ENCODE data around the gene ELF4.
A peak's percentile ranks its signal among the peaks of the same experiment; 100 is the strongest.

The ELF4 gene

DNA sequence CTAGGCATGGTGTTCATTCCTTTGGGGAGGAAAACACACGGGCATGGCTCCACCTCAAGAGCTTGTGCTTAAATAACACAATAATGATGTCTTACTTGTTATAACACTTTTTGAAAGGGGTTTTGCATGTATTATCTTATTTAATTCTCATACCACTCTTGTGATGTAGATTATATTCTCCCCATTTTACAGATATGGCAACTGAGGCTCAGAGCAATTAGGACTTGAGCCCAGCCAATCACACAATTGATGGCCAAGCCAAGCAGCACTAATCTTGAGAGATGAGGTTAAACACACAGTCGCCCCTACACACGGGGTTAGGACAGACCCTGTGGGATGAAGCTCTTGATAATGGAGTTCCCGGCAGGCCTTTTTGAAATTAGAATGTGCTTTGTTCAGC is 82.7 kb downstream of the ELF4 start:
- Histone ChIP-seq H3K4me1 (ENCODE audit: control insufficient read depth in 1 of 2, insufficient read depth in 2 of 2, low read length in 2 of 2) (peaks cover 1 to 2% of the 10 kb centered on the region in 2 experiments), H3K4ac (ENCODE audit: low read depth, low read length) (no peak overlapping the region), H2BK120ac (ENCODE audit: insufficient read depth, low read length, poor library complexity) (no peak overlapping the region), H3K9ac (ENCODE audit: low read length) (no peak overlapping the region), H2BK12ac (ENCODE audit: low read length) (no peak overlapping the region), H3K14ac (ENCODE audit: low read length) (no peak overlapping the region), H2BK5ac (ENCODE audit: low read depth, low read length, poor library complexity) (no peak overlapping the region), H2AK5ac (ENCODE audit: low read length) (no peak overlapping the region), H3K4me3 (ENCODE audit: low read depth, low read length) (no peak overlapping the region), H3K18ac (ENCODE audit: low read length) (no peak overlapping the region), H3K23ac (ENCODE audit: low read length) (no peak overlapping the region), H4K12ac (ENCODE audit: low read depth, low read length) (no peak overlapping the region), H3K4me2 (ENCODE audit: low read length) (no peak overlapping the region), H4K8ac (ENCODE audit: low read depth, low read length) (no peak overlapping the region), H4K91ac (ENCODE audit: low read depth, low read length) (no peak overlapping the region), H3K9me3 (ENCODE audit: insufficient read depth, low read depth, low read length) (no peaks in the 10 kb centered on the region), H2AFZ (ENCODE audit: insufficient read depth, low read length, poor library complexity) (no peak overlapping the region), H3K27ac (ENCODE audit: low read depth, low read length) (no peak overlapping the region), H3K79me1 (ENCODE audit: low read length) (no peaks in the 10 kb centered on the region), H3K27me3 (ENCODE audit: insufficient read depth, low read length) (no peaks in the 10 kb centered on the region), H3K36me3 (ENCODE audit: control insufficient read depth in 1 of 2, insufficient read depth in 2 of 2, low read length in 2 of 2) (peaks cover 42 to 55% of the 10 kb centered on the region in 2 experiments), H3K79me2 (ENCODE audit: control insufficient read depth, insufficient read depth, low read length, poor library complexity) (no peaks in the 10 kb centered on the region)
- DNase-seq: no peak
- WGBS (ENCODE audit: extremely low coverage, insufficient coverage, insufficient read length): no CpG with 5 or more reads among the region's 4 CpGs

DNA sequence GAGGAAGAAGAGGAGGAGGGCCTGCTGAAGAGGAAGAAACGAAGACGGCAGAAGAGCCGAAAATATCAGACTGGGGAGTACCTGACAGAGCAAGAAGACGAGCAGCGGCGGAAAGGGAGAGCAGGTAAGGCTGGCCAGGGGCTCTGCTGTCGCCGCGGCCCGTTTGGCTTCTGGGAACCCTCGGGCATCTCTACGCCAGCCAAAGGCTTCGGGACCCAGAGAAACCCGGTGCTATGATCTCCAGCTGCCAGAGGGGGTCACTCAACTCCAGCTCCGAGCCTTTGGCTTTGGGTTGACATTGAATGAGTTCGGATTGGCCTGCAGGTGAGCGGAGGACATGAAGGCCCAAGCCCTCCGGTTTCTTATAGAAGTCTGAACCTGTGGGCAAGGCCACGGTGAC is 85.0 kb downstream of the ELF4 start:
- H2BK12ac ChIP-seq (ENCODE audit: low read length): no peak overlapping the region
- peaks cover 1 to 2% of the 10 kb centered on the region in 2 experiments for H3K4me1 ChIP-seq (ENCODE audit: control insufficient read depth in 1 of 2, insufficient read depth in 2 of 2, low read length in 2 of 2)
- H3K4me3 ChIP-seq (ENCODE audit: low read depth, low read length): no peak overlapping the region
- H3K36me3 ChIP-seq (ENCODE audit: control insufficient read depth in 1 of 2, insufficient read depth in 2 of 2, low read length in 2 of 2): peaks cover 39 to 63% of the 10 kb centered on the region in 2 experiments
- no peak overlapping the region for H3K14ac ChIP-seq (ENCODE audit: low read length)
- no peak overlapping the region for H3K4me2 ChIP-seq (ENCODE audit: low read length)
- no peak overlapping the region for H3K18ac ChIP-seq (ENCODE audit: low read length)
- no peak overlapping the region for H2BK120ac ChIP-seq (ENCODE audit: insufficient read depth, low read length, poor library complexity)
- H2AK5ac ChIP-seq (ENCODE audit: low read length): no peak overlapping the region
- no peak overlapping the region for H3K23ac ChIP-seq (ENCODE audit: low read length)
- H3K4ac ChIP-seq (ENCODE audit: low read depth, low read length): no peak overlapping the region
- H3K27ac ChIP-seq (ENCODE audit: low read depth, low read length): no peak overlapping the region
- WGBS (ENCODE audit: extremely low coverage, insufficient coverage, insufficient read length): no CpG with 5 or more reads among the region's 19 CpGs
- no peaks in the 10 kb centered on the region for H3K9me3 ChIP-seq (ENCODE audit: insufficient read depth, low read depth, low read length)
- H2BK5ac ChIP-seq (ENCODE audit: low read depth, low read length, poor library complexity): no peak overlapping the region
- H4K12ac ChIP-seq (ENCODE audit: low read depth, low read length): no peak overlapping the region
- H2AFZ ChIP-seq (ENCODE audit: insufficient read depth, low read length, poor library complexity): no peak overlapping the region
- H3K79me1 ChIP-seq (ENCODE audit: low read length): no peaks in the 10 kb centered on the region
- H4K91ac ChIP-seq (ENCODE audit: low read depth, low read length): no peak overlapping the region
- H3K79me2 ChIP-seq (ENCODE audit: control insufficient read depth, insufficient read depth, low read length, poor library complexity): no peaks in the 10 kb centered on the region
- no peaks in the 10 kb centered on the region for H3K27me3 ChIP-seq (ENCODE audit: insufficient read depth, low read length)
- H3K9ac ChIP-seq (ENCODE audit: low read length): no peak overlapping the region
- H4K8ac ChIP-seq (ENCODE audit: low read depth, low read length): no peak overlapping the region
- peak; percentile 10 to 56 for DNase-seq

DNA sequence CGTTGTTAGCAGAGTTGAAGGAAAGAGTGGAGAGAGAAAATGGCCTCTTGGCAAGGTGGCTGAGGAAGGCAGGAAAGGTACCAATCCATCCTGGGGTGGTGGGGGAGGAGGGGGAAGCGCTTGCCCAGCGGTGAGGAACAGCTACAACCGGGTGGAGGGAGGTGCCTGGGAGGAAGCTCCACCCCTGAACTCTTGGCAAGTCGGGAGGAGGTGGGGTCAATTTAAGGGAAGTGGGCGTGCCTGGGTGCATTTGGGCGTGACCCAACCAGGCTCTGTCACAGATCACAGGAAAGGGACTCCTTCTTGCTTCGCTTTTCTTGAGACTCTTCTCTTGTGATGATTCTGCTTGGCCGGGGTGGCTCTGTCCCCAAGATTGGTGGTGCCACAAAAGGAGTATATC is 86.2 kb downstream of the ELF4 start:
- Histone ChIP-seq H4K91ac (ENCODE audit: low read depth, low read length) (no peak overlapping the region), H4K12ac (ENCODE audit: low read depth, low read length) (no peak overlapping the region), H3K27ac (ENCODE audit: low read depth, low read length) (no peak overlapping the region), H3K4ac (ENCODE audit: low read depth, low read length) (no peak overlapping the region), H3K4me3 (ENCODE audit: low read depth, low read length) (no peak overlapping the region), H2AK5ac (ENCODE audit: low read length) (no peak overlapping the region), H3K27me3 (ENCODE audit: insufficient read depth, low read length) (no peaks in the 10 kb centered on the region), H3K9me3 (ENCODE audit: insufficient read depth, low read depth, low read length) (no peaks in the 10 kb centered on the region), H3K9ac (ENCODE audit: low read length) (no peak overlapping the region), H3K23ac (ENCODE audit: low read length) (no peak overlapping the region), H3K79me2 (ENCODE audit: control insufficient read depth, insufficient read depth, low read length, poor library complexity) (no peaks in the 10 kb centered on the region), H3K18ac (ENCODE audit: low read length) (no peak overlapping the region), H2BK12ac (ENCODE audit: low read length) (no peak overlapping the region), H2BK5ac (ENCODE audit: low read depth, low read length, poor library complexity) (no peak overlapping the region), H2BK120ac (ENCODE audit: insufficient read depth, low read length, poor library complexity) (no peak overlapping the region), H3K14ac (ENCODE audit: low read length) (no peak overlapping the region), H4K8ac (ENCODE audit: low read depth, low read length) (no peak overlapping the region), H3K79me1 (ENCODE audit: low read length) (no peaks in the 10 kb centered on the region), H3K4me1 (ENCODE audit: control insufficient read depth in 1 of 2, insufficient read depth in 2 of 2, low read length in 2 of 2) (peaks cover 1 to 2% of the 10 kb centered on the region in 2 experiments), H2AFZ (ENCODE audit: insufficient read depth, low read length, poor library complexity) (no peak overlapping the region), H3K4me2 (ENCODE audit: low read length) (no peak overlapping the region), H3K36me3 (ENCODE audit: control insufficient read depth in 1 of 2, insufficient read depth in 2 of 2, low read length in 2 of 2) (peaks cover 36 to 57% of the 10 kb centered on the region in 2 experiments)
- peak; percentile 36 to 57 for DNase-seq
- WGBS (ENCODE audit: extremely low coverage, insufficient coverage, insufficient read length): no CpG with 5 or more reads among the region's 9 CpGs

DNA sequence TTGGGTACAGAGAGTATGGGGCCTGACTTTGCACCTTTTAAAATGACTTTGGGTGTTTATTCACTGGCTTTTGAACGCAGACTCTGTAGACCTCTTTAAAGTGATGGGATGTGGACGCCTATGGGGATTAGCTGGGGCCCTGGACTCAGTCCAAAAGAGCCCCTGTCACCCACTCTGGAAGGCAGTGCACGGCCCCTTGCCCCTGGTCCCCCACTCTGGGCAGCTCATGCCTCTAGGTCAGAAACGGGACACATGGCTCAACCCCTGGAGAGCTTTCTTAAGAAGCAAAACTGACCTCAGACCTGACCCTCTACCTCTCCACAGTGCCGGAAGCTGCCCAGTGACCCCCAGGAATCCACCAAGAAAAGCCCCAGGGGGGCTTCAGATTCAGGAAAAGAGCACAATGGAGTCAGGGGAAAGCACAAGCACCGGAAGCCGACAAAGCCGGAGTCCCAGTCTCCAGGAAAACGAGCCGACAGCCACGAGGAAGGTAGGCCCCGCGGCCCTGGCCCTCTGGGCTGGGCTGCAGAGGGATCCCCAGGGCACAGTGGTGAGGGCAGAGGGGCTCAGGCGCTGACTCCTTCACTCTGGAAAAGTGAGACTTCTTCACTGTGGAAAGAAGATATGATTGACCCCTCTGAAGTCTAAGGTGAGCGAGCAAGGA is 89.5 kb downstream of the ELF4 start:
- no peaks in the 10 kb centered on the region for H3K27me3 ChIP-seq (ENCODE audit: insufficient read depth, low read length)
- H3K79me2 ChIP-seq (ENCODE audit: control insufficient read depth, insufficient read depth, low read length, poor library complexity): no peaks in the 10 kb centered on the region
- no peak overlapping the region for H3K4ac ChIP-seq (ENCODE audit: low read depth, low read length)
- H3K4me3 ChIP-seq (ENCODE audit: low read depth, low read length): no peak overlapping the region
- DNase-seq: no peak
- no peak overlapping the region for H3K14ac ChIP-seq (ENCODE audit: low read length)
- H3K4me1 ChIP-seq (ENCODE audit: control insufficient read depth in 1 of 2, insufficient read depth in 2 of 2, low read length in 2 of 2): peaks cover 1 to 2% of the 10 kb centered on the region in 2 experiments
- H2AFZ ChIP-seq (ENCODE audit: insufficient read depth, low read length, poor library complexity): no peak overlapping the region
- no peak overlapping the region for H3K18ac ChIP-seq (ENCODE audit: low read length)
- H3K4me2 ChIP-seq (ENCODE audit: low read length): no peak overlapping the region
- H3K23ac ChIP-seq (ENCODE audit: low read length): no peak overlapping the region
- no peak overlapping the region for H2BK12ac ChIP-seq (ENCODE audit: low read length)
- H3K27ac ChIP-seq (ENCODE audit: low read depth, low read length): no peak overlapping the region
- no peaks in the 10 kb centered on the region for H3K9me3 ChIP-seq (ENCODE audit: insufficient read depth, low read depth, low read length)
- no CpG with 5 or more reads among the region's 15 CpGs for WGBS (ENCODE audit: extremely low coverage, insufficient coverage, insufficient read length)
- H3K79me1 ChIP-seq (ENCODE audit: low read length): no peaks in the 10 kb centered on the region
- no peak overlapping the region for H2BK5ac ChIP-seq (ENCODE audit: low read depth, low read length, poor library complexity)
- no peak overlapping the region for H4K91ac ChIP-seq (ENCODE audit: low read depth, low read length)
- no peak overlapping the region for H2BK120ac ChIP-seq (ENCODE audit: insufficient read depth, low read length, poor library complexity)
- no peak overlapping the region for H4K8ac ChIP-seq (ENCODE audit: low read depth, low read length)
- H2AK5ac ChIP-seq (ENCODE audit: low read length): no peak overlapping the region
- H3K36me3 ChIP-seq (ENCODE audit: control insufficient read depth in 1 of 2, insufficient read depth in 2 of 2, low read length in 2 of 2): peaks cover 30 to 48% of the 10 kb centered on the region in 2 experiments
- no peak overlapping the region for H4K12ac ChIP-seq (ENCODE audit: low read depth, low read length)
- H3K9ac ChIP-seq (ENCODE audit: low read length): no peak overlapping the region
